OCI-LY3 (cell line): ENCODE results near the gene DFFB.

Experiments
- EZH2phosphoT487 ChIP-seq: fragments of 200-600 bp; shearing (Covaris generic); IDR thresholded peaks from 2 replicates; pipeline ENCODE4 v1.6.1; 2018; ENCODE audit warnings: antibody characterized with exemption, mixed run types, low read depth
- TF ChIP-seq, protein P1 (sequence below): fragments of 200-600, 300-600 bp; sonication (generic); IDR thresholded peaks from 2 replicates; pipeline ENCODE4 v1.5.1; 2014; ENCODE audit warnings: antibody characterized with exemption, low read length, low read depth

GRCh38 chr1:3912809-3913685, 55.8 kb downstream of the DFFB start:
- TF ChIP-seq, protein P1, sequence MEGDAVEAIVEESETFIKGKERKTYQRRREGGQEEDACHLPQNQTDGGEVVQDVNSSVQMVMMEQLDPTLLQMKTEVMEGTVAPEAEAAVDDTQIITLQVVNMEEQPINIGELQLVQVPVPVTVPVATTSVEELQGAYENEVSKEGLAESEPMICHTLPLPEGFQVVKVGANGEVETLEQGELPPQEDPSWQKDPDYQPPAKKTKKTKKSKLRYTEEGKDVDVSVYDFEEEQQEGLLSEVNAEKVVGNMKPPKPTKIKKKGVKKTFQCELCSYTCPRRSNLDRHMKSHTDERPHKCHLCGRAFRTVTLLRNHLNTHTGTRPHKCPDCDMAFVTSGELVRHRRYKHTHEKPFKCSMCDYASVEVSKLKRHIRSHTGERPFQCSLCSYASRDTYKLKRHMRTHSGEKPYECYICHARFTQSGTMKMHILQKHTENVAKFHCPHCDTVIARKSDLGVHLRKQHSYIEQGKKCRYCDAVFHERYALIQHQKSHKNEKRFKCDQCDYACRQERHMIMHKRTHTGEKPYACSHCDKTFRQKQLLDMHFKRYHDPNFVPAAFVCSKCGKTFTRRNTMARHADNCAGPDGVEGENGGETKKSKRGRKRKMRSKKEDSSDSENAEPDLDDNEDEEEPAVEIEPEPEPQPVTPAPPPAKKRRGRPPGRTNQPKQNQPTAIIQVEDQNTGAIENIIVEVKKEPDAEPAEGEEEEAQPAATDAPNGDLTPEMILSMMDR: no peak
- TF ChIP-seq EZH2phosphoT487: no peak
